WERI-Rb-1 (cell line): ENCODE measurements around the gene CELA1.

Experiments used
- DNase-seq: peaks from one replicate; pipeline ENCODE4 v3.0.0-alpha.2; 2020
- H3K27ac ChIP-seq: fragments of 250-450 bp; sonication (Bioruptor Pico); 2 replicates; pipeline ENCODE4 v1.5.1; 2020; ENCODE audit warnings: mild to moderate bottlenecking, moderate library complexity
- H3K27me3 ChIP-seq: fragments of 250-450 bp; sonication (Bioruptor Pico); 2 replicates; pipeline ENCODE4 v1.5.1; 2021; ENCODE audit warnings: mild to moderate bottlenecking, low read depth, moderate library complexity; ENCODE audit not compliant: insufficient read depth, severe bottlenecking
- H3K36me3 ChIP-seq: fragments of 250-450 bp; sonication (Bioruptor Pico); 2 replicates; pipeline ENCODE4 v1.5.1; 2020; ENCODE audit warnings: mild to moderate bottlenecking, moderate library complexity
- H3K4me3 ChIP-seq: 2 replicates; pipeline ENCODE4 v1.5.1; 2011; ENCODE audit warnings: low read depth, mild to moderate bottlenecking, control low read depth, low read length
- H3K9me3 ChIP-seq: fragments of 250-450 bp; sonication (Bioruptor Pico); 2 replicates; pipeline ENCODE4 v1.5.1; 2021; ENCODE audit warnings: mild to moderate bottlenecking, moderate library complexity; ENCODE audit not compliant: severe bottlenecking
- CTCF ChIP-seq: IDR thresholded peaks from 2 replicates; pipeline ENCODE4 v1.5.1; 2011; ENCODE audit warnings: low read depth, mild to moderate bottlenecking, control low read depth, inconsistent platforms, low read length

CELA1 gene

GRCh38 chr12:51383269-51383905, 36.9 kb upstream of the CELA1 start:
- TF ChIP-seq CTCF: no peak
- H3K4me3 ChIP-seq: no peak overlapping the region
- H3K9me3 ChIP-seq: no peaks in the 10 kb centered on the region
- DNase-seq: peak; percentile 27
- H3K27me3 ChIP-seq: no peaks in the 10 kb centered on the region
- no peaks in the 10 kb centered on the region for H3K36me3 ChIP-seq
- H3K27ac ChIP-seq: peak overlapping the region; percentile 9; the same call in 1 of the 2 replicates

DNA sequence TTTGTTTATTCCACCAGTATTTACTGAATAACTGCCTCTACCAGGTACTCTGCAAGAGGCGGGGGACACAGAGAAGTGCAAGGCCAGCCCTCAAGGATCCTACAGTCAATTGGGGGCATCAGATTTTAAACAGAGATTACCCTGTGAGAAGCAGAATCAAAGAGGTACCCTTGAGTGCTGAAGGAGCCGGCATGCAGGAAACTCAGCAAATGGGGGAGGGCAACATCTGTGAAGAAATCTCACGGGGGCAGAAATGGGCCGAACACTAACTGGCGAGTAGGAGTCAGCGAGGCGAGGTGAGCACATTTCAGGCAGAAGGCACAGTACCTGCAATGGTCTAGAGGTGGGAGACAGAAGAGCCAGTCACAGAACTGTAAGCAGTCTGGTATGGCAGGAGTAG, 35.7 kb upstream of the CELA1 start:
- no peak for DNase-seq
- no peaks in the 10 kb centered on the region for H3K9me3 ChIP-seq
- no peaks in the 10 kb centered on the region for H3K36me3 ChIP-seq
- H3K4me3 ChIP-seq: no peak overlapping the region
- H3K27ac ChIP-seq: no peak overlapping the region
- TF ChIP-seq CTCF: no peak
- no peaks in the 10 kb centered on the region for H3K27me3 ChIP-seq

DNA sequence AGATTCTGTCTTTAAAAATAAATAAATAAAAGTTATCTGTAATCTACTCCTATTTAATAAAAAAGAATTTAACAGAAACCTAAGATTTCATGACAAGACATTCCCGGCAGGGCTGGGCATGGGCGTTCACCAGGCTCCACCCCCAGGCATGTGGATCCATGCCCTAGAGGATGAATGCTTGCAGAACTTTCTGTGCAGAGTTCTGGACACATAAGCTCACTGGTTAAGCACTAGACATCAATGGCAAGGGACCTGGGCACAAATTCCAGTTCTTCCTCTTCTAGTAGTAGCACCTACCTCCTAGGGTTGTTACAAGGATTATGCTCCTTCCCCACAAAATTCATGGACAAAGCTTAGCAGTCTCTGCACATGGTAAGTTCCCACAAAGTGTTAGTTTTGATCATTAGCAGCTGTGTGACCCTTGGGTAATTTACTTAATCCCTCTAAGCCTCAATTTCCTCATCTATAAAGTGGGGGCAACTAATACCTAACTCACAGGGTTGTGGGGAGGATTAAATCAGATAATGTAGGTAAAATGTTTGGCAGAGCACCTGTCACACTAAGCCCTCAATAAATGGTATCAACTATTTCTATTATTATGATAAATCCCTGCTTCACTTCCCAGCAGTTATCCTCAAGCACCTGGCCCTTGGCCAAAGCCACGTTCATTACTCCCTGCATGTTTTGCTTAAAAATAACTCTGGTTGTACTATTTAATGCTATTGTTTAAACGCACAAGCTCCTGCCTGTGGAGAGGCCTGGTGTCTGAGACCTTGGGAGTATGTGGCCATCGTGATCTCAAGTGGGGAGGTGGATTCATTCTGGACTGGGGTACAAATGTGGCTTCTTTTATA, 35.0 kb upstream of the CELA1 start:
- DNase-seq: no peak
- no peak overlapping the region for H3K27ac ChIP-seq

GRCh38 chr12:51379571-51379970, 33.1 kb upstream of the CELA1 start:
- no peaks in the 10 kb centered on the region for H3K27me3 ChIP-seq
- DNase-seq: no peak
- TF ChIP-seq CTCF: no peak
- no peak overlapping the region for H3K27ac ChIP-seq
- no peak overlapping the region for H3K4me3 ChIP-seq
- no peaks in the 10 kb centered on the region for H3K9me3 ChIP-seq
- no peaks in the 10 kb centered on the region for H3K36me3 ChIP-seq

More for the DNA sequence above, 35.0 kb upstream of the CELA1 start:
- Histone ChIP-seq H3K27me3 (no peaks in the 10 kb centered on the region), H3K36me3 (no peaks in the 10 kb centered on the region), H3K4me3 (no peak overlapping the region), H3K9me3 (no peaks in the 10 kb centered on the region)
- no peak for TF ChIP-seq CTCF

DNA sequence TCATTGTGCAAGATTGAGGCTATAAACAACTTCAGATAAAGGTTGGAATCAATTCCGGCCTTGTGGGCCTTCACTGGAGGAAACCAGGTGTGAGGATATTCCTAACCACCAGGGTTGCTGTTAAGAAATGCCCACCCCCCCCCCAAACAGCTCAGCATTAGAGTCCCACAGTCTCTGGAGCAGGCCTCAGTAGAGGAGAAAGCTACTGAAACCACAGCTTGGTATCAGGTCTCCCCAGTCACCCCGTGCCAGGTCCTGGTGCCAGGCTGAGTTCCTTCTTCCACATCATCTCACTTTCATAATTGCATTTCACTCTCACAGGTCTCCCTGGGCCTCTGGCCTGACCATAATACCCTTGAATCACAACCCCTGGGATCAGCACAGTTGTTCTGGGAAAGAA, 32.3 kb upstream of the CELA1 start:
- H3K36me3 ChIP-seq: no peaks in the 10 kb centered on the region
- no peaks in the 10 kb centered on the region for H3K27me3 ChIP-seq
- no peak overlapping the region for H3K4me3 ChIP-seq
- H3K9me3 ChIP-seq: no peaks in the 10 kb centered on the region
- no peak for DNase-seq
- no peak for TF ChIP-seq CTCF
- no peak overlapping the region for H3K27ac ChIP-seq
